ENCODE measurements around the gene THOC6.

DNA sequence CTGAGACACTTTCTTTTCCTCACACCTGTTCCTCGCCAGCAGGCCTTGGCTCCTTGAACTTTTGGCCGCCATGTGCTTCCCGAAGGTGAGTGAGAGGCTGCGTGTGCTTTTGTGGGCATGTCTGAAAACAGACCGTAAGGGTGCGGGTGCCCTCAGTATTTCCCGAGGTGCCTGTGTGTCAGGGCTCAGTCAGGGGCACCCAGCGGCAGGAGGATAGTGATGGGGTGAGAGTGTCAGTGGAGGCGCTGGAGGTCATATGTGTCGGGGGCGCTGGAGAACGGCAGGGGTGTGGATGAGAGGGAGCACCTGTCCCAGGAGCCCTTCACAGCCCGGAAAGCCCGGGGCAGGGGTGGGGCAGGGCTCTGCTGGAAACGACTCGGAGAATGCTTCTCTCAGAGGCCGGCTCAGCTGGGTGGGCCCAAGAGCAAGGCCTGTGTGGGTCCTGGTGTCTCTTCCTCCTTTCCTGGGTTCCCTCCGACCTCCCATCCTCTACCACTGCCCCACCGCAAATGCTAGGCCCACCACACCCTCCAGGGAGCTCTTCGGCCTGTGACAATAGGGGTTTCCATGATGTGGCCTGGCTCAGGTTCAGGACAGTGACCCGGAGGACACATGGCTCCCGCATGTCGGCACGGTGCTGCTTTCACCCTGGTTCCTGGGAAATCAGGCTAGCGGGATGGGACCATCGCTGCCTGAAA is 42.1 kb downstream of the THOC6 start:
- TF ChIP-seq GABPA (IDR thresholded peaks at IDR 0.05 in 1 of 2, conservative IDR thresholded peaks at IDR 0.05 in 1 of 2) (no peak), EGR1 (IDR thresholded peaks at IDR 0.05; ENCODE audit: low read depth in 2 of 2) (no peak)
- TF ChIP-seq, protein P1, sequence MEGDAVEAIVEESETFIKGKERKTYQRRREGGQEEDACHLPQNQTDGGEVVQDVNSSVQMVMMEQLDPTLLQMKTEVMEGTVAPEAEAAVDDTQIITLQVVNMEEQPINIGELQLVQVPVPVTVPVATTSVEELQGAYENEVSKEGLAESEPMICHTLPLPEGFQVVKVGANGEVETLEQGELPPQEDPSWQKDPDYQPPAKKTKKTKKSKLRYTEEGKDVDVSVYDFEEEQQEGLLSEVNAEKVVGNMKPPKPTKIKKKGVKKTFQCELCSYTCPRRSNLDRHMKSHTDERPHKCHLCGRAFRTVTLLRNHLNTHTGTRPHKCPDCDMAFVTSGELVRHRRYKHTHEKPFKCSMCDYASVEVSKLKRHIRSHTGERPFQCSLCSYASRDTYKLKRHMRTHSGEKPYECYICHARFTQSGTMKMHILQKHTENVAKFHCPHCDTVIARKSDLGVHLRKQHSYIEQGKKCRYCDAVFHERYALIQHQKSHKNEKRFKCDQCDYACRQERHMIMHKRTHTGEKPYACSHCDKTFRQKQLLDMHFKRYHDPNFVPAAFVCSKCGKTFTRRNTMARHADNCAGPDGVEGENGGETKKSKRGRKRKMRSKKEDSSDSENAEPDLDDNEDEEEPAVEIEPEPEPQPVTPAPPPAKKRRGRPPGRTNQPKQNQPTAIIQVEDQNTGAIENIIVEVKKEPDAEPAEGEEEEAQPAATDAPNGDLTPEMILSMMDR (IDR thresholded peaks at IDR 0.05; ENCODE audit: low read depth, low read length, missing input control), result no peak
